DMS153 treated with DMSO at 0.1 percent for 48 hours (cell line): ENCODE measurements around the gene ZNF140.

Source experiments
- DNase-seq: peaks from one replicate; lab custom pipeline; 2025; ENCODE audit not compliant: unreplicated experiment; lab: John Stamatoyannopoulos, UW

Gene ZNF140

DNA sequence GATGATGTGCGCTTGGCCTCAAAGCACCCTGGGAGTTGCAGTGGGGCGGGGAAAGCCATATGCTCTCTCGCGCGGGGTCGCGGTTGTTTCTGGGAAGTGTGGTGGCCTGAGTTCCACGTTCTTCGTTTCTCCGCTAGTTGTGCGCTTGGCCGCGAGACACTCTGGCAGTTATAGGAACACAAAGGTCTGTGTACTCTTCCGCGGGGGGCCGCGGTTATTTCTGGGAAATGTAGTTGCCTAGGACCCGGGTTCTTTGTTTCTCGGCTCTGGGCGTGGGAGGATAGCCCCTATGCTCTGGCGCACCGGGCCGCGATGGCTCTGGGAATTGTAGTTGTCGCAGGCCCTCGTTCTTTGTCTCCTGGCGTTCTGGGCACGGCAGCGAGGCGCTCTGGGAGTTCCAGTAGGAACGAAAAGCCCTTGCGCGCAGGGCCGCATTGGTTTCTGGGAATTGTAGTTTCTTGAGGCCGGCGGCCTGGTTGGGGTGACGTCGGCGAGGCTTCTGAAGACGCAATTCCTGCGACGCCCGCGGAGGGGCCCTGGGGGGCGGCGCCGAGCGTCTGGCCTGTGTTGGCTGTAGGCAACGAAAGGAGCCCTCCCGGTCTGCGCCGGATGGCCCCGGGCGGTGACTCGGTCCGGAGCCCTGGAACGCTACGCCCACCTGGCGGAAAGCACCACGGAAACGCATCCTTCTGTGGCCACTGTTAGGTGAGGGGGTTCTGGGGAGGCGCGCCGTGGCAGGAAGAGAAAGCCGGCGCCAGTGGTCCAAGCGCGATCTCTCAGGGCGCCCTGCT, at the start of gene ZNF140:
Gene ZNF140, plus strand, starts transcription at position 556 of the 791 bp plus-strand sequence. CDS start 398 bp downstream, outside the sequence.
- DNase-seq: peak; percentile 100

DNA sequence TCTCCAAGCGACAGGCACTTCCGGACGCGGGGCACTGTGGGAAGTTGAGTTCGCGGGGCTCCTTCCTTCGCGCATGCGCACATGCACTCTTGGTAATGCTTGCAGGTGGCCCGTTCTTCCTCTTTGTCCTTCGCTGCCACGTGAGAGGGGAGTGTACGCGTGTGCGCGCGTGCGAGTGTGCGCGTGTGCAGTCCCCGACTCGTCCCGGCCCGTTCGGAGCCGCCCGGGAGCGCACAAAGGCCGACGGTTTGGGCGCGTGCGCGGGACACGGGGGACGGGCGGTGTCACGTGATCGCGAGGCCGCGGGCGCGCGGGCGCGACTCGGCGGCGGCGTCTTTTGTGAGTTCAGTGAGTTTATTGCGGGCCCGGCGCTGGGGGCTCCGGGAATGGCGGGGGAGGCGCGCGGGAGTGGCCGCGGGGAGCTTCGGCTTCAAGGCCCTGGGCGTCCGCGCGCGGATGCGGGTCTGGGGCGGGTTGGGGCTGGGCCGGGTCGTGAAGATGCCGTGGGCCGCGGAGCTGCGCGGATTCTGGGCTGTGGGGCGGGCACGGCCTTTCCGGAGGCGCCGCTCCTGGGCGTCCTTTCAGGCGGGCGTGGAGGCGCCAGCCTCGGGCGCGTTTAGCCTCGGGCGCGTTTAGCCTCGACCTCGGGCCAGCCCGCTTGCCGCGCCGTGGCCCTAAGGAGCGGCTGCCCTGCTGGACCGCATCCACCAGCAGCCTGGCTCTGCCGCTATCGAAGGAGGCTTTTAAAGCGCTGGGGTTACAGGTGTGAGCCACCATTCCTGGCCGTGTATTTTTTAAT, 43.3 kb upstream of the ZNF140 start, which contains the start of gene ZNF84:
Gene ZNF84, plus strand, starts transcription at position 303 of the 799 bp plus-strand sequence. CDS start 3,959 bp downstream, outside the sequence.
- DNase-seq: peak; percentile 98

DNA sequence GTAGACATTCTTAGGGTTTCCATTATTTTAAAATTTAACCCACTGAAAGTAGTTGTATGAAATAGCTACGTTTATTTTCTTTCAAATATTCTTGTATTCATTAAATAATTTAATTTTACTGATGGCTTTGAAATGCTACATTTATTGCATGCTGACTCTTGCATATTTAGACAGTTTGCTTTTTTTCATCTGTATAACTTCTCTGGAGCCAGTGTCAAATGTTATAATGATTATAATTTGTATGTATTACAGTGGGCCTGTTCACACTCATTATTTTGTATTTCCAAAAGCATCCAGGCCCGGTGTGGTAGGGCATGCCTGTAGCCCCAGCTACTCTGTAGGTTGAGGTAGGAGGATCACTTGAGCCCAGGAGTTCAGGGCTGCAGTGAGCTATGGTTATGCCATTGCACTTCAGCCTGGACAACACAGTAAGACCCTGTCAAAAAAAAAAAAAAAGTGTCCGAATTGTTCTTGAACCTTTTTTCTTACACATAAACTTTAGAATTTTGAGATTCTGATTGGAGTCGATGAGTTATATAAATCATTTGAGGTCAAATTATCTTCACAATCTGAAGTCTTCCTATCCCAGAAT, 42.5 kb upstream of the ZNF140 start:
- DNase-seq: no peak

DNA sequence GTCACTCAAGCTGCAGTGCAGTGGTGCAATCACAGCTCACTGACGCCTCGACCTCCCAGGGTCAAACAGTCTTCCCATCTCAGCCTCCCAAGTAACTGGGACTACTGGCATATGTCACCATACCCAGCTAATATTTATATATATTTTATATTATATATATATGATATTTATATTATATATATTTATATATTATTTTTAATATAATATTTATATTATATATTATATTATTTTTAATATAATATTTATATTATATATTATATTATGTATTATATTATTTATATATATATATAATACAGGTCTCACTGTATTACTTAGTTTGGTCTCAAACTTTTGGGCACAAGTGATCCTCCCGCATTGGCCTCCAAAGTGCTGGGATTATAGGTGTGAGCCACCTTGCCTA, 34.0 kb upstream of the ZNF140 start:
- DNase-seq: no peak

DNA sequence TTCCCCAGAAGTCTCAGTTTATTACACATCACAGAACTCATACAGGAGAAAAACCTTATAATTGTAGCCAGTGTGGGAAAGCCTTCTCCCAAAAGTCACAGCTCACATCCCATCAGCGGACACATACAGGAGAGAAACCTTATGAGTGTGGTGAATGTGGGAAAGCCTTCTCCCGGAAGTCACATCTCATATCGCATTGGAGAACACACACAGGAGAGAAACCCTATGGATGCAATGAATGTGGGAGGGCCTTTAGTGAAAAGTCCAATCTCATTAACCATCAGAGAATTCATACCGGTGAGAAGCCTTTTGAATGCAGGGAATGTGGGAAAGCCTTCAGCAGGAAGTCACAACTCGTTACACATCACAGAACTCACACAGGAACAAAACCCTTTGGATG, 23.3 kb upstream of the ZNF140 start:
- DNase-seq: no peak

DNA sequence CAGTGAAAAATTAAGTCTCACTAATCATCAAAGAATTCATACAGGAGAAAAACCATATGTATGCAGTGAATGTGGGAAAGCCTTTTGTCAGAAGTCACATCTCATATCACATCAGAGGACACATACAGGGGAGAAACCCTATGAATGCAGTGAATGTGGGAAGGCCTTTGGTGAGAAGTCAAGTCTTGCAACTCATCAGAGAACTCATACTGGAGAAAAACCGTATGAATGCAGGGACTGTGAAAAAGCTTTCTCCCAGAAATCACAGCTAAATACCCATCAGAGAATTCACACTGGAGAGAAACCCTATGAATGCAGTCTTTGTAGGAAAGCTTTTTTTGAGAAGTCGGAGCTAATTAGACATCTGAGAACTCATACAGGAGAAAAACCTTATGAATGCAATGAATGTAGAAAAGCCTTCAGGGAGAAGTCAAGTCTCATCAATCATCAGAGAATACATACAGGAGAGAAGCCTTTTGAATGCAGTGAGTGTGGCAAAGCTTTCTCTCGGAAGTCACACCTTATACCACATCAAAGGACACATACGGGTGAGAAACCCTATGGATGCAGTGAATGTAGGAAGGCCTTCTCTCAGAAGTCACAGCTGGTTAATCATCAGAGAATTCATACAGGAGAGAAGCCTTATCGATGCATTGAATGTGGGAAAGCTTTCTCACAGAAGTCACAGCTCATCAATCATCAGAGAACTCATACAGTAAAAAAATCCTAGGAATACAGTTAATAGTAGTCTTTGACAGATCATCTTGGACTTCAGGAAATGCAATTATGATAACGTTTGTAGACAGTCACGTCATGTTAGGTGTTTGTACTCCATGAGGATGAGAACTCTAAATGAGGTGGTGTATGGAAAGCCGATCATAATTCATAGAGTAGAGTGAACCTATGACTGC, 22.3 kb upstream of the ZNF140 start:
- peak; percentile 5 for DNase-seq

DNA sequence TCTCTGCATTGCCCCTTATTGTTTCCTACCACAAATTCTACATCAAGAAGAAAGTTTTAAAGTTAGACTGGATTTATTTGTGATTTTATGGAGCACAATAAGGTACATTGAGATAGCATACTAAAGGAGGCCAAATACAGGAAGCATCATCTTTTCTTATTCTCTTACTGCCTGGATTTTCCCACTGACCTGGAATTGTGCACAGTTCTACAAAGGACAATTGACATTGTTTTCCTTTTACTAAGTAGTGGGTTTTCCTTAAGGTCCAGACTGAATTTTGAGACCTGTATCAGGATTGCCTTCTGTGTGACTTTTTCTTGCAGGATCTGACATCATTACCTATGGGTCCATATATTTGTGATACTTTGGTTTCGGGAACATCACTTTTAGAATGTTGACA, 18.8 kb upstream of the ZNF140 start:
- DNase-seq: no peak

DNA sequence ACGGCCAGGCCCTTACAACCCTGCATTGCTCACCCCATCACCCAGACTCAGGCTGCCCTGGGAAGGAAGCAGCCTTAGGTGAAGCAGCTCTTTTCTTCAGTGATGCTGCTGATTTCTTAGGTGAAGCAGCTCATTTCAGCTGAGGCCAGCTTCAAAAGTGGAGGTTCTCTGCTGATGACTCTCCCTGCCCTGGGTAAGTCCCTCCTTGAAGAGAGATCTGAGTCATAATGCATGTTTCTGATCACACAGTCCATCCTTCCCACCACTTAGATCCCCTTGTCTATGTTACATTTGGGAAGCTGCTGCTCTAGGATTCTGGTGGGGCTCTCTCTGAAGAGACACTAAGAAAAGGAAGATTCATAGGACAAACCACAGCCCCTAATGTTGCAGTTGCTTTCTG, 17.2 kb upstream of the ZNF140 start:
- no peak for DNase-seq

DNA sequence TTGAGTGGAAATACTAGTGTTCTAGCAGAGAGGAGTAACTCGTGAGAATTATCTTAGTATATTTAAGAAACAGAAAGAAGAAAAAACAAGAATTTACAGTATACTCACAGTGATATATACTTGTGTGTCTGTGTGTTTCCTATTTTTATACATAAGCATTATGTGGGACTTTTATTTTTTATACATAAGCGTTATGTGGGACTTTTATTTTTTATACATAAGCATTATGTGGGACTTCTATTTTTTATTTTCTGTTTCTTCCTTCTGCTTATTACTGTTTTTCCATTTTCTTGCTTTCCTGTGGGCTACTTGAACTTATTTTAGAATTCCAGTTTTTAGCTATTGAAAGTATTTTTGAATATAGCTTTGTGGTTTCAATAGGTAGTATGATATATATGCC, 6.9 kb upstream of the ZNF140 start:
- no peak for DNase-seq

DNA sequence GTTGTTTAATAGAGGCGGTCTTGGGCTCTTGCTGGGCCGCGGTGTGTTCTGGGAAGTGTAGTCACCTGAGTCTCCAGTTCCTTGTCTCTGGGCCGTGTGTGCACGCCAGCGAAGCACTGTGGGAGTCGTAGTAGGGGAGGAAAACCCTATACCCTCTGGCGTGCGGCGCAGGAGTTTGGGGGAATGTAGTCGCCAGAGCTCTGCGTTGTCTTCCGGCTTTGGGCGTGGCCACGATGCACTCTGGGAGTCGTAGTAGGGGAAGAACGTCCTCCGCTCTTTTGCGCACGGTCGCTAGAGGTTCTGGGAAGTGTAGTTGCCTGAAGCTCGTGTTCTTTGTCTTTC, 726 bp upstream of the ZNF140 start:
- peak; percentile 100 for DNase-seq

DNA sequence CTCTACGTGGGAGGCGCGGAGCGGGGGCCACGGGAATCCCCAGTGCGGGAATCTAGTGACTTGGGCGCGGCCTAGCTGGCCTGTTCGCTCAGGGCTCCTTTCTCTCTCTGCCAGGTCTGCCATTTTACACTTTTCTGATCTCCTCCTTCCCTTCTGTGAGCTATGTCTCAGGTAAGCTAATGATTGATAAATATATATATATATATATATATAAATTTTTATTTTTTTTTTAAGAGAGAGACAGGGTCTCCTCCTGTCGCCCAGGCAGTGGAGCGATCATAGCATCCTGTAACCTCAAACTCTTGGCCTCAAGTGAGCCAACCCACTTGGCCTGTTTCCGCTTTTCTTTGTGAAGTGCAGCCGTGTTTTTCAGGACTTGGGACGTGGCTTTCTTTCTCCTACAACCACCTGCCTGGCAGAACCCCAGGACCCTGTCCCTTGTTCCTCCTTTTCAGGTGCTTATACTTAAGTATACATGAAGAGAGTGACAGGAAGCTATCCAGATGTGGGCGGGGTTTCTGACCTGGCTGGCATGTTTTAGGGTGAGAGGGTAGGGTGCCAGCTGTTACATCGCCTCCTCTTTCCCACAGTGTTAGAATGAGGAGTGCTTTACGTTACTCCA, 547 bp downstream of the ZNF140 start:
- no peak for DNase-seq

DNA sequence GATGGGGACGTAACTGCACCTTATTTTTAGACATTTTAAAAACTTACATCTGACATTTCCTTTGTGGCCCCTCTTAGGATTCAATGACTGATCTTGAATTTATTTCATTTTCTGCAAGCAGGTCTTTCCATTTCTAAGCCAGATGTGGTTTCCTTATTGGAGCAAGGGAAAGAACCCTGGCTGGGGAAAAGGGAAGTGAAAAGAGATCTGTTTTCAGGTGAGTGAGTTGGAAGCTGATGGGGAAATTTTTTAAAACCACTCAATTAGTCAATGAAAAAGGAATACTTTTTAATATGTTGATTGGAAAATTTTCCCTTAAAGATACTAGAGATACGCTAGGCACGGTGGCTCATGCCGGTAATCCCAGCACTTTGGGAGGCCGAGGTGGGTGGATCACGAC, 2.6 kb downstream of the ZNF140 start:
- DNase-seq: no peak

DNA sequence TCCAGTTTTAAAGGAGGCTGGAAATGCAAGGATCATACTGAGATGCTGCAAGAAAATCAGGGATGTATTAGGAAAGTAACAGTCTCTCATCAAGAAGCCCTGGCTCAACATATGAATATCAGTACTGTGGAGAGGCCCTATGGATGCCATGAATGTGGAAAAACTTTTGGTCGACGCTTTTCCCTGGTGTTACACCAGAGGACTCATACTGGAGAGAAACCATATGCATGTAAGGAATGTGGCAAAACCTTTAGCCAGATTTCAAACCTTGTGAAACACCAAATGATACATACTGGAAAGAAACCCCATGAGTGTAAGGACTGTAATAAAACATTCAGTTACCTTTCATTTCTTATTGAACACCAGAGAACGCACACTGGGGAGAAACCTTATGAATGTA, 24.9 kb downstream of the ZNF140 start:
- DNase-seq: no peak

DNA sequence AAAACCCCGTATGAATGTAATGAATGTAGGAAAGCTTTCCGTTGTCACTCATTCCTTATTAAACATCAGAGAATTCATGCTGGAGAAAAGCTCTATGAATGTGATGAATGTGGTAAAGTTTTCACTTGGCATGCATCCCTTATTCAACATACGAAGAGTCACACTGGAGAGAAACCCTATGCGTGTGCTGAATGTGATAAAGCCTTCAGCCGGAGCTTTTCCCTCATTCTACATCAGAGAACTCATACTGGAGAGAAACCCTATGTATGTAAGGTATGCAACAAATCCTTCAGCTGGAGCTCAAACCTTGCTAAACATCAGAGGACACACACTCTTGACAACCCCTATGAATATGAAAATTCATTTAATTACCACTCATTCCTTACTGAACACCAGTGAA, 25.5 kb downstream of the ZNF140 start:
- no peak for DNase-seq

DNA sequence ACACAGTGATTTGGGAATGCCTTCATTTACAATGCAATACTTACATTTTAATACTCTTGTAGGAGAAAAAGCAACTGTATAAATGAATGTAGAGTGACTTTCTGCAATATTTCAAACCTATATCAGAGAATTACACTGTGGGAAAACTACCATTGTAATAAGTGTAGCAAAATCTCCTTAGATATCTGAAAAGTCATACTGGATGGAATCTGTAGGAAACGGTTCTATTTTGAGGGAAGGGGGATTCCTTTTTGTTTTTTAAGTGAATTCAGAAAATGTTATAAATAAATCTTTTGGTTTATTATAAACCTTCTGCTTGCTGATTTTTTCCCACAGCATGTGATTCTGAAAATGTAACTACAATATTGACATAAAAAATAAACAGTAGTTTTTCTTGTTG, 26.4 kb downstream of the ZNF140 start:
- no peak for DNase-seq

DNA sequence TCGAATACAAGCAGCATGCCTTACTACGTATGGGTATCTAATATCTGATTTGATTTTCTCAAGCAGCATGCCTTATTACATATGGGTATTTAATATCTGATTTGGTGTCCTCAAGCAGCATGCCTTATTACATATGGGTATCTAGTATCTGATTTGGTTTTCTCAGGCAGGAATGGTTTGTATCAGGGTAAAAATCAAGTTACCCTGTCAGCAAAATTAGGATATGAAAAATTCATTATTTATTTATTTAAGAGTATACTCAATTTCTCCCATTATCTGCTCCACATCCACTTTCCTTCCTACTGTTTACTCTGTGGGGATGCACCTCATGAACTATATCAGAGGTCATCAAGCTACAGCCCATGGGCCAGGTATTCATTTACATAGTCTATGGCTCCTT, 27.4 kb downstream of the ZNF140 start:
- DNase-seq: no peak

DNA sequence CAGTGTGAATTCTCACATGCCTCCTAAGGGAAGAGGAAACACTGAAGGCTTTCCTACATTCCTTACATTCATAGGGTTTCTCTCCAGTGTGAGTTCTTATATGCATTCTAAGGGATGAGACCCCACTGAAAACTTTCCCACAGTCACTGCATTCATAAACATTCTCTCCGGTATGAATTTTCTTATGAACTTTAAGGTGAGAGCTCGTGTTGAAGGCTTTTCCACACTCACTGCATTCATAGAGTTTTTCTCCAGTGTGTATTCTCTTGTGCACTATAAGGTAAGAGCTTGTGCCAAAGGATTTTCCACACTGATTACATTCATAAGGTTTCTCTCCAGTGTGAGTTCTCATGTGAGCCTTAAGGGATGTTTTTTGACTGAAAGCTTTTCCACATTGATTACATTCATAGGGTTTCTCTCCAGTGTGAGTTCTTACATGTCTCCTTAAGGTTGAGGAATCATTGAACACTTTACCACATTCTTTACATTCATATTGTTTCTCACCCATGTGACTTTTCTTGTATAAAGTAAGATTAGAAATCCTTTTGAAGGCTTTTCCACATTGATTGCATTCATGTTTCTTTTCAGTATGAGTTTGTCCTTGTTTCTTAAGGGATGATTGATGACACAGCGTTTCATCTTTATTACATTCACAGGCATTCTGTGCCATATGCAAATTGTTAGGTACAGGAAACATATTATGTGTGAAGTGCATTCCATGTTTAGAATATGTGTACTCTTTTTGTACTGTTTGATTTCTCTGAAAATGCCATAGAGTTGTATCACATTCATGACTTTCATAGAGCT, 39.9 kb downstream of the ZNF140 start:
- no peak for DNase-seq

DNA sequence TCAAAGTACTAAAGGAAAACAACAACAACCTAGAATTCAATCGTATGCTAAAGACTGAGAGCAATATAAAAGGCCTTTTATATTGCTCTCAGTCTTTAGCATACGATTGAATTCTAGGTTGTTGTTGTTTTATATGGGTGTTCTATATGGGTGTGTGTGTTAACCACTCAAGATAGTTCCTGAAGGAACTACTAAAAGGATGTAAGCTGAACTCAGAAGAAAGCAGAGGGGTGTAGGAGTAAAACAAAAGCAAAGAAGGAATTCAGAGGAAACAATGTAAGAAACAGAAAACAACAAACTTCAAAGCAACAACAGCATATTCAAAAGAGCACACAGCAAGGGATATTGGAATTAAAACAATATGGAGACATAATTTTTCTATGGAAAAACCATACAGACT, 44.0 kb downstream of the ZNF140 start:
- no peak for DNase-seq

DNA sequence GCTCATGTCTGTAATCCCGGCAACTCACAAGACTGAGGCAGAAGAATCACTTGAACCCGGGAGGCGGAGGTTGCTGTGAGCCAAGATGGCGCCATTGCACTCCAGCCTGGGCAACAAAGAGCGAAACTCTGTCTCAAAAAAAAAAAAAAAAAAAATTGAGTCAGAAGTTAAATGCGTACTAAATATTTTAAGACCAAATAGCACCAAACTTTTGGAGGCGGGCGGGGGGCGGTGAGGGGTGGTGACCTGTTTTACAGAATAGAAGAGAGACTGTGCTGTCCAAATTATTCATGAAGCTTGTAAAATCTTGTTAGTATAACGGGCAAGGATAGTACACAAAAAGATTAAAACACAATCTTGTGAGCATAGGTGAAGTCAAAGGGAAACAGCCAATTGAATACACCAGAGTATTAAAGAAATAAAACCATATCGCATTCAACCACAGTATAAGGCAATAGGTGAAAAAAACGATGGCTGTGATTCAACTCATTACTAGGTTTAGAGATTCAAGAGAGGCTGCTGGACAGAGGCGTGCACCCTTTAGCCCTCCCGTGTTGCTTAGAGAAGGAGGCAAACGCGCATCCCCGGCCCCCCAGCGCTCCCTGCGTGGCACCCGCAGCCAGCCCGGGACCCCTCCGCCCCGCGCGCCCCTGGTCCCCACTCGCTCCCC, 48.8 kb downstream of the ZNF140 start:
- DNase-seq: peak; percentile 20
